SIG-M5 treated with dmso at 0.1 percent for 504 hours (cell line): ENCODE results near the gene KLF17.

Source experiments
- DNase-seq: peaks from one replicate; lab custom pipeline; 2025; ENCODE audit not compliant: unreplicated experiment; lab: John Stamatoyannopoulos, UW

The KLF17 gene

GRCh38 chr1:44151332-44151731, 32.7 kb downstream of the KLF17 start:
- no peak for DNase-seq

- DNase-seq: no peak
These were observed 33.2 kb downstream of the KLF17 start for GRCh38 chr1:44151808-44152207.

GRCh38 chr1:44152692-44153091, 34.1 kb downstream of the KLF17 start:
- no peak for DNase-seq

GRCh38 chr1:44154049-44154448, 35.4 kb downstream of the KLF17 start:
- no peak for DNase-seq

GRCh38 chr1:44157903-44158302, 39.3 kb downstream of the KLF17 start:
- no peak for DNase-seq

- no peak for DNase-seq
These were observed 40.2 kb downstream of the KLF17 start for GRCh38 chr1:44158871-44159270.

- DNase-seq: no peak
These were observed 42.9 kb downstream of the KLF17 start for GRCh38 chr1:44161546-44161945.

GRCh38 chr1:44168520-44169098, 50.0 kb downstream of the KLF17 start:
- no peak for DNase-seq

GRCh38 chr1:44170281-44170823, 51.7 kb downstream of the KLF17 start:
- no peak for DNase-seq

GRCh38 chr1:44174630-44175029, 56.0 kb downstream of the KLF17 start:
- no peak for DNase-seq
